Measurements from ENCODE around the gene PGAP1. TPM values are rescaled to one million over a fixed set of nuclear protein-coding genes. Genes with fewer than 3 reads are reported as not detected.
A peak's percentile ranks its signal among the peaks of the same experiment; 100 is the strongest.

Gene PGAP1
- total RNA-seq, 1 experiment from 2014 or later: 21.0 TPM

DNA sequence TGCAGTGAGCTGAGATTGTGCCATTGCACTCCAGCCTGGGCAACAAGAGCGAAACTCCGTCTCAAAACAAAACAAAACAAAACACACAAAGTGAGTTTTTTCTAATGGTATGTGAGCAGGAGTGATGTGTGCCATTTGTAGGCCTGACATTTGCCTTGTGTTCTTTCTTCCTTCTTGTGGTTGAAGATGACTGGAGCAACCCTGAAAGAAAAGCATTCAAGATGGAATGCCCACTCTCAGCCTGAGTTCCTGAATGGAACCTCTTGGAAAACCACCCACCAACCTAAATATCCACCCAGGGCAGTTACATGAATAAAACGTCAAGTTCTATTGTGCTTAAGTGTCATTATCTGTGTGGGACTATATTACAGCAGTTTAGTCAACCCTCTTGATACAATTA is 26.5 kb downstream of the PGAP1 start:
- Histone ChIP-seq H3K9ac (ENCODE audit: extremely low read depth, insufficient read length, low read length) (no peak overlapping the region), H3K4ac (ENCODE audit: low read depth, low read length) (no peak overlapping the region), H3K79me2 (ENCODE audit: insufficient read depth, low read length) (no peaks in the 10 kb centered on the region), H3K23ac (ENCODE audit: insufficient read length, low read depth, low read length) (no peak overlapping the region), H2AFZ (ENCODE audit: low read length) (no peak overlapping the region), H3K27ac (ENCODE audit: insufficient read length, low read depth, low read length) (no peak overlapping the region), H2BK15ac (ENCODE audit: low read depth, low read length) (no peak overlapping the region), H4K8ac (replicated peaks; ENCODE audit: insufficient read length, low read depth, low read length) (no peak overlapping the region), H3K27me3 (ENCODE audit: insufficient read depth, low read length) (no peaks in the 10 kb centered on the region), H4K5ac (ENCODE audit: insufficient read length, low read depth, low read length) (no peak overlapping the region), H4K91ac (ENCODE audit: insufficient read length, low read depth, low read length) (no peak overlapping the region), H3K14ac (ENCODE audit: insufficient read depth, low read length) (no peak overlapping the region), H2BK20ac (ENCODE audit: low read depth, low read length, poor library complexity, severe bottlenecking) (no peak overlapping the region), H3K23me2 (ENCODE audit: insufficient read length, low read depth, low read length, poor library complexity, severe bottlenecking) (no peaks in the 10 kb centered on the region), H3K79me1 (ENCODE audit: insufficient read depth, low read depth, low read length, poor library complexity, severe bottlenecking) (no peaks in the 10 kb centered on the region), H3K4me1 (ENCODE audit: insufficient read depth, low read length) (no peaks in the 10 kb centered on the region), H3K9me3 (ENCODE audit: control insufficient read depth, low read depth, low read length) (no peaks in the 10 kb centered on the region), H2BK120ac (ENCODE audit: low read depth, low read length, poor library complexity, severe bottlenecking) (no peak overlapping the region), H3K4me2 (ENCODE audit: insufficient read depth, insufficient read length, low read length) (no peak overlapping the region), H2BK12ac (ENCODE audit: insufficient read length, low read depth, low read length) (no peak overlapping the region), H4K20me1 (ENCODE audit: control insufficient read depth, insufficient read depth, insufficient read length) (no peaks in the 10 kb centered on the region), H2AK5ac (ENCODE audit: insufficient read length, low read length) (no peak overlapping the region), H3K18ac (ENCODE audit: insufficient read length, low read depth, low read length) (no peak overlapping the region), H3T11ph (ENCODE audit: low read length) (no peak overlapping the region), H3K56ac (ENCODE audit: insufficient read length, low read depth, low read length) (no peak overlapping the region), H2BK5ac (ENCODE audit: insufficient read length, low read length) (no peak overlapping the region)
- no peak for DNase-seq
- H3K9me3 Mint-ChIP-seq: no peaks in the 10 kb centered on the region
- H3K4me1 Mint-ChIP-seq: no peaks in the 10 kb centered on the region
- no CpG with 5 or more reads among the region's 3 CpGs for WGBS (ENCODE audit: extremely low coverage, insufficient read length, low lambda C conversion rate)
- H3K27me3 Mint-ChIP-seq (ENCODE audit: low read depth): no peaks in the 10 kb centered on the region
- peak overlapping the region in 1 of 3 experiments; percentile 34; a peak in 1 of 7 replicates for H3K27ac Mint-ChIP-seq
- H3K36me3 Mint-ChIP-seq (ENCODE audit: insufficient read depth in 1 of 3, low read depth in 3 of 3): peaks cover 9 to 55% (median 52%) of the 10 kb centered on the region in 3 experiments; a peak in 6 of 7 replicates
- H3K4me3 Mint-ChIP-seq: no peak overlapping the region
- TF ChIP-seq, protein P1, sequence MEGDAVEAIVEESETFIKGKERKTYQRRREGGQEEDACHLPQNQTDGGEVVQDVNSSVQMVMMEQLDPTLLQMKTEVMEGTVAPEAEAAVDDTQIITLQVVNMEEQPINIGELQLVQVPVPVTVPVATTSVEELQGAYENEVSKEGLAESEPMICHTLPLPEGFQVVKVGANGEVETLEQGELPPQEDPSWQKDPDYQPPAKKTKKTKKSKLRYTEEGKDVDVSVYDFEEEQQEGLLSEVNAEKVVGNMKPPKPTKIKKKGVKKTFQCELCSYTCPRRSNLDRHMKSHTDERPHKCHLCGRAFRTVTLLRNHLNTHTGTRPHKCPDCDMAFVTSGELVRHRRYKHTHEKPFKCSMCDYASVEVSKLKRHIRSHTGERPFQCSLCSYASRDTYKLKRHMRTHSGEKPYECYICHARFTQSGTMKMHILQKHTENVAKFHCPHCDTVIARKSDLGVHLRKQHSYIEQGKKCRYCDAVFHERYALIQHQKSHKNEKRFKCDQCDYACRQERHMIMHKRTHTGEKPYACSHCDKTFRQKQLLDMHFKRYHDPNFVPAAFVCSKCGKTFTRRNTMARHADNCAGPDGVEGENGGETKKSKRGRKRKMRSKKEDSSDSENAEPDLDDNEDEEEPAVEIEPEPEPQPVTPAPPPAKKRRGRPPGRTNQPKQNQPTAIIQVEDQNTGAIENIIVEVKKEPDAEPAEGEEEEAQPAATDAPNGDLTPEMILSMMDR (conservative IDR thresholded peaks at IDR 0.05): no peak
